ENCODE measurements around the gene TMEM145. TPM values are rescaled to one million over a fixed set of nuclear protein-coding genes. Genes with fewer than 3 reads are reported as not detected.
A peak's percentile ranks its signal among the peaks of the same experiment; 100 is the strongest.

Gene TMEM145
- total RNA-seq, 8 experiments from 2014 or later = 0.42 to 18.5 (median 5.9) TPM; not detected in 1

DNA sequence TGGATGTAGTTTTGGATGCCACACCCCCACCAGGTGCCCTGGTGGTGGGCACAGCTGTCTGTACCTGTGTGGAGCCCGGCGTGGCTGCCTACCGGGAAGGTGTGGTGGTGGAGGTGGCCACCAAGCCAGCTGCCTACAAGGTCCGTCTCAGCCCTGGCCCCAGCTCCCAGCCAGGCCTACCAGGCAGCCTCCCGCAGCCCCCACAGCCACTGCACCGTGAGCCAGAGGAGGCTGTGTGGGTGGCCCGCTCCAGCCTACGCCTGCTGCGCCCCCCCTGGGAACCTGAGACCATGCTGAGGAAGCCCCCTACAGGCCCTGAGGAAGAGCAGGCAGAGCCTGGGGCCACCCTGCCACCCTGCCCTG lies 40.6 kb upstream of the TMEM145 start:
- in situ Hi-C loops (cut with MboI; ENCODE audit: low pct_unique_long_range_greater_than_20kb in 2 of 9, low sequenced_read_pairs in 9 of 9, unreplicated experiment in 9 of 9) = no loop called here
- H3K27ac ChIP-seq = no peak overlapping the region
- 60 to 94% methylated on average over 1 to 7 of the region's 9 CpGs; no CpG with 5 or more reads in 8 of the 10 experiments for WGBS, 10 experiments

DNA sequence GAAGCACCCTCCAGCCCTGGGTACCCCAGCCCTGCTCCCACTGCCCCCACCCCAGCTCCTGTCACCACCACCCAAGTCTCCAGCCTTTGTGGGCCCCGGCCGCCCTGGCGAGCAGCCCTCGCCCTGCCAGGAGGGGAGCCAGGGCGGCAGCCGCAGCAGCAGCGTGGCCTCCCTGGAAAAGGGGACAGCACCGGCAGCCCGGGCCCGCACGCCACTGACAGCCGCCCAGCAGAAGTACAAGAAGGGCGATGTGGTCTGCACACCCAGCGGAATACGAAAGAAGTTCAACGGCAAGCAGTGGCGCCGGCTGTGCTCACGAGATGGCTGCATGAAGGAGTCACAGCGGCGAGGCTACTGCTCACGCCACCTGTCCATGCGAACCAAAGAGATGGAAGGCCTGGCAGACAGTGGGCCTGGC lies 40.1 kb upstream of the TMEM145 start:
- ATAC-seq (replicated peaks in 6 of 8) = no peak
- H3K27ac ChIP-seq = no peak overlapping the region
- peaks cover 18% of the 10 kb centered on the region in 2 donors for H3K4me1 ChIP-seq (replicated peaks in 1 of 2)
- H3K4me3 ChIP-seq = no peak overlapping the region
- in situ Hi-C loops (cut with MboI; ENCODE audit: low pct_unique_long_range_greater_than_20kb in 2 of 9, low sequenced_read_pairs in 9 of 9, unreplicated experiment in 9 of 9) = no loop called here
- 81 to 100% (median 93%) methylated on average over 1 to 15 of the region's 23 CpGs; no CpG with 5 or more reads in 5 of the 10 experiments for WGBS, 10 experiments

More for the DNA sequence above, 40.6 kb upstream of the TMEM145 start:
- ATAC-seq (replicated peaks in 6 of 8) = no peak
- Histone ChIP-seq H3K4me3 (no peak overlapping the region), H3K4me1 (replicated peaks in 1 of 2) (peaks cover 13 to 15% of the 10 kb centered on the region in 2 donors)

DNA sequence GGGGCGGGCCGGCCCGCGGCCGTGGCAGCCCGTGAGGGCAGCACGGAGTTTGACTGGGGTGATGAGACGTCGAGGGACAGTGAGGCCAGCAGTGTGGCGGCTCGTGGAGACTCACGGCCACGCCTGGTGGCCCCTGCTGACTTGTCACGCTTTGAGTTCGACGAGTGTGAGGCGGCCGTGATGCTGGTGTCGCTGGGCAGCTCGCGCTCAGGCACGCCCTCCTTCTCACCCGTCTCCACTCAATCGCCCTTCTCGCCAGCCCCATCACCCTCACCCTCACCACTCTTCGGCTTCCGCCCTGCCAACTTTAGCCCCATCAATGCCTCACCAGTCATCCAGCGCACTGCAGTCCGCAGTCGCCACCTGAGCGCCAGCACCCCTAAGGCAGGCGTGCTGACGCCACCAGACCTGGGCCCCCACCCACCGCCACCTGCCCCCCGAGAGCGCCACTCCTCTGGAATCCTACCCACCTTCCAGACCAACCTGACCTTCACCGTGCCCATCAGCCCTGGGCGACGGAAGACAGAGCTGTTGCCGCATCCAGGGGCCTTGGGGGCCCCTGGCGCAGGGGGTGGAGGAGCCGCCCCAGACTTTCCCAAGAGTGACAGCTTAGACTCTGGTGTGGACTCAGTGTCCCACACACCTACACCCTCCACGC lies 39.6 kb upstream of the TMEM145 start:
- in situ Hi-C loops (cut with MboI; ENCODE audit: low pct_unique_long_range_greater_than_20kb in 2 of 9, low sequenced_read_pairs in 9 of 9, unreplicated experiment in 9 of 9) = no loop called here
- H3K4me3 ChIP-seq = no peak overlapping the region
- WGBS, 10 experiments = 80 to 95% (median 89%) methylated on average over 1 to 9 of the region's 43 CpGs; no CpG with 5 or more reads in 6 of the 10 experiments
- no peak for ATAC-seq (replicated peaks in 6 of 8)
- no peak overlapping the region for H3K27ac ChIP-seq
- H3K4me1 ChIP-seq (replicated peaks in 1 of 2) = peaks cover 19 to 21% of the 10 kb centered on the region in 2 donors

DNA sequence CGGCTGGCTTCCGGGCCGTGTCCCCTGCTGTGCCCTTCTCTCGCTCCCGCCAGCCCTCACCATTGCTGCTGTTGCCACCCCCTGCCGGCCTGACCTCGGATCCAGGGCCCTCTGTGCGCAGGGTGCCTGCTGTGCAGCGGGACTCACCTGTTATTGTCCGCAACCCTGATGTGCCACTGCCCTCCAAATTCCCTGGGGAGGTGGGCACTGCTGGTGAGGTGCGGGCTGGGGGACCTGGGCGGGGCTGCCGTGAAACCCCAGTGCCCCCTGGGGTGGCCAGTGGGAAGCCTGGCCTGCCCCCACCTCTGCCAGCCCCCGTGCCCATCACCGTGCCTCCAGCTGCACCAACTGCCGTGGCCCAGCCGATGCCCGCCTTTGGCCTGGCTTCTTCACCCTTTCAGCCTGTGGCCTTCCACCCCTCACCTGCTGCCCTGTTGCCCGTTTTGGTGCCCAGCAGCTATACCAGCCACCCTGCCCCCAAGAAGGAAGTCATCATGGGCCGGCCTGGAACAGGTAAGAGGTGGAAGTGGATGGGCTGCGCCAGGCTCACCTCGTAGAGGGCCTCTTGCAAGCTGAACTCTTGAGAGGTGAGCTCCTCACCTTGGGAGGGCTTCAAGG lies 38.9 kb upstream of the TMEM145 start:
- Histone ChIP-seq H3K27ac (no peak overlapping the region), H3K4me1 (replicated peaks in 1 of 2) (peaks cover 25 to 26% of the 10 kb centered on the region in 2 donors), H3K4me3 (no peak overlapping the region)
- WGBS, 10 experiments = 88% methylated on average over 3 of the region's 22 CpGs; no CpG with 5 or more reads in 9 of the 10 experiments
- ATAC-seq (replicated peaks in 6 of 8) = no peak
- in situ Hi-C loops (cut with MboI; ENCODE audit: low pct_unique_long_range_greater_than_20kb in 2 of 9, low sequenced_read_pairs in 9 of 9, unreplicated experiment in 9 of 9) = no loop called here

DNA sequence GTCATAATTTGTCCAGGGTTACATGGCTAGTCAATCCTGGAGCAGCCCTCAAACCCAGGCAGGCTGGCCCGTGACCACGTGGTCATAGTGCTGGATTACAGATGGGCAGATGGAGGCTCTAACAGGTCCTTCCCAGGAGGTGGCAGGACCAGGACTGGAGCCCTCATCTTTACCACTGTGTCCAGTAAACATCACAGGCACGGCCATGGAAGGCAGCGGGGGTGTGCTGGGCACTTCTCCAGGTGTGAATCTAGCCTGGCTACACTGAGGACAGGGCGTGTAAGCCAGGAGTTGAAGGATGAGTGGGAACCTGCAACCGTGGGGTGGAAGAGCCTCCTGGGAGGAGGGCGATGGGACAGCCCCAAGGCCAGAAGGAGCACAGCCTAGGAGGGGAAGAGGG lies 38.0 kb upstream of the TMEM145 start:
- 54 to 100% (median 76%) methylated on average over 1 to 3 of the region's 7 CpGs; no CpG with 5 or more reads in 4 of the 10 experiments for WGBS, 10 experiments
- Histone ChIP-seq H3K4me3 (no peak overlapping the region), H3K27ac (no peak overlapping the region), H3K4me1 (replicated peaks in 1 of 2) (peaks cover 27 to 28% of the 10 kb centered on the region in 2 donors)
- in situ Hi-C loops (cut with MboI; ENCODE audit: low pct_unique_long_range_greater_than_20kb in 2 of 9, low sequenced_read_pairs in 9 of 9, unreplicated experiment in 9 of 9) = no loop called here
- no peak for ATAC-seq (replicated peaks in 6 of 8)

DNA sequence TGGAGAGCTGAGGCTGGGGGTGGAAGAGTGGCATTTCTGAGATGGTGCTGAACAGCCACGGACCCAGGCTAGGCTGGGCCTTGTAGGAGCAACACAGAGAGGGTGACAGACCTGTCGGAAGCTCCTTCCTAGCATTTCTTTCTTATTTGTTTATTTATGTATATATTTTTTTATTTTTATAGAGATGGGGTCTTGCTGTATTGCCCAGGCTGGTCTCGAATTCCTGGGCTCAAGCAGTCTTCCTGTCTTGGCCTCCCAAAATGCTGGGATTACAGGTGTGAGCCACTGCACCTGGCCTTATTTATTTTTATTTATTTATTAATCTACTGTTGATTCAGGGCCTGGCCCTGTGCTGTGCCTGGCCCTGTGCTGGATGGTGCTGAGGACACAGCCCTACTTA lies 37.6 kb upstream of the TMEM145 start:
- Histone ChIP-seq H3K27ac (no peak overlapping the region), H3K4me1 (replicated peaks in 1 of 2) (peaks cover 23% of the 10 kb centered on the region in 2 donors), H3K4me3 (no peak overlapping the region)
- in situ Hi-C loops (cut with MboI; ENCODE audit: low pct_unique_long_range_greater_than_20kb in 2 of 9, low sequenced_read_pairs in 9 of 9, unreplicated experiment in 9 of 9) = no loop called here
- no peak for ATAC-seq (replicated peaks in 6 of 8)
- WGBS, 10 experiments = 67 to 100% (median 89%) methylated on average over 1 to 2 of the region's 3 CpGs; no CpG with 5 or more reads in 4 of the 10 experiments

DNA sequence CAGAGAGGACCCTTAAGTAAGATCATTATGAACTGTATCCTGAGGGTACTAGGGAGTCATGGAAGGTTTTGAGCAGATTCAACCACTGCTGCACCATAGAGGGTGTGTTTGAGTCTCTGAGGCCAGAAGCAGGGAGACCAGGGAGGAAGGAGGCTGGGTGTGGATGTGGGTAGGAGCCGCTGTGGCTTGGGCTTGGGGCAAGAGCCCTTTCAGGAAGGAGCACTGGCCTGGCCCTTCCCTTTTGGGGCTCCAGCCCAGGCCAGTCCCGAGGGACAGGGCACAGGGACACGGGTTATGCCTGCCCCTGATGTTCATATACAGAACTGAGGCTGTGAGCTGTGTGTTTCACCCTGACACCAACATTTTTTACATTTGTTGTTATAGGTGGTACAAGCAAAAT lies 36.8 kb upstream of the TMEM145 start:
- 40 to 100% (median 100%) methylated on average over 1 to 3 of the region's 3 CpGs; no CpG with 5 or more reads in 5 of the 10 experiments for WGBS, 10 experiments
- Histone ChIP-seq H3K4me1 (replicated peaks in 1 of 2) (peaks cover 21% of the 10 kb centered on the region in 2 donors), H3K4me3 (no peak overlapping the region), H3K27ac (no peak overlapping the region)
- no peak for ATAC-seq (replicated peaks in 6 of 8)
- in situ Hi-C loops (cut with MboI; ENCODE audit: low pct_unique_long_range_greater_than_20kb in 2 of 9, low sequenced_read_pairs in 9 of 9, unreplicated experiment in 9 of 9) = no loop called here

DNA sequence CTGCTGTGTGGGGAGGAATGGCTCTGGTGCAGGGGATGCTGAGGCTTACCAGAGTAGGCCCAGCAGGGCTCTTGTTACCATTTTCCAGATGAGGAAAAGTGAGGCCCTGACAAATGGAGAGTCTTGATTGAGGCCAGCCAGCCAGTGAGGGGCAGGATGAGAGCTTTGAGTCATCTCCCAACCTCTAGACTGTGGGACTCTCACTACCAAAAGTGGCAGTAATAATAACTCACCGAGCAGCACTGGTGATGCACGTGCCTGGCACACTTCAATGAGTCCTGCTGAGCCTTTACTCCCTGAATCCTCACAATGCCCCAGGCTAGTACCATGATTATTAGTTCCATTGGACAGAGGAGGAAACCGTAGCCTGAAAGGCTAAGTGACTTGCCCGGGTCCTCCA lies 36.3 kb upstream of the TMEM145 start:
- no peak overlapping the region for H3K4me3 ChIP-seq
- in situ Hi-C loops (cut with MboI; ENCODE audit: low pct_unique_long_range_greater_than_20kb in 2 of 9, low sequenced_read_pairs in 9 of 9, unreplicated experiment in 9 of 9) = no loop called here
- ATAC-seq (replicated peaks in 6 of 8) = no peak
- no peak overlapping the region for H3K27ac ChIP-seq
- H3K4me1 ChIP-seq (replicated peaks in 1 of 2) = peaks cover 25 to 27% of the 10 kb centered on the region in 2 donors
- 85 to 94% methylated on average over 3 to 4 of the region's 4 CpGs; no CpG with 5 or more reads in 8 of the 10 experiments for WGBS, 10 experiments

DNA sequence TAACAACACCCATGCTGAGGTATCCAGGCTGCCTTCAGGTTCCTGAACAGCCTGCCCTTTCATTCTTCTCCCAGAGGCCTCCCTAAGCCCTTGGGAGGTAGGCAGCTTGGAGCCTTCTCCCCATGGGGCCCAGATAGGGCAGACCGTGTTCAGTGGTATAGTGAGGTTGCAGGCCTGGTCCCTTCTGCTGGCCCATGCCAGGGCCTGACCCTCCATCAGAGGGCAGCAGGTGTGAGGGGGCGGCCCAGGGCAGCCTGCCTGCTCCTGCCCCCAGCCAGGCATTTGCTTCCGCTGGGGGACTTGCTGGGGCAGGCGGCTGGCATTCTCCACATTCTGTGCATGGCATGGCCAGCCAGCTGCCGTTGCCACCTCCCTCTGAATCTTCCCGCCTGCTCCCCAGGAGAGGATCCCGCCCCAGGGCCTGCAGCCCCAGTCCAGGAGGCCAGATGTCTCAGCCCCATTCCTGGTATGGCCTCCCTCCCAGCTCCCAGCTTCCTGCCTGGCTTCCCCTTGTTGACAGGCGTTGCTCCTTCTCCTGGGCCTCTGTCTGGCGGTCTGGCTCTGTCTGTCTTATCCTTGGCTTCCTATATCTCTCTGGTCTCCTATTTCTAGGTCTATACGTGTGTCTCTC lies 35.2 kb upstream of the TMEM145 start:
- peak in 3 of 8 experiments; percentile 0 to 2 (median 2) for ATAC-seq (replicated peaks in 6 of 8)
- Histone ChIP-seq H3K27ac (peak overlapping the region in 1 of 2 donors; percentile 27), H3K4me1 (replicated peaks in 1 of 2) (peaks cover 36 to 38% of the 10 kb centered on the region in 2 donors), H3K4me3 (no peak overlapping the region)
- in situ Hi-C loops (cut with MboI; ENCODE audit: low pct_unique_long_range_greater_than_20kb in 2 of 9, low sequenced_read_pairs in 9 of 9, unreplicated experiment in 9 of 9) = no loop called here
- 0 to 92% (median 78%) methylated on average over 1 to 6 of the region's 10 CpGs; no CpG with 5 or more reads in 4 of the 10 experiments for WGBS, 10 experiments

DNA sequence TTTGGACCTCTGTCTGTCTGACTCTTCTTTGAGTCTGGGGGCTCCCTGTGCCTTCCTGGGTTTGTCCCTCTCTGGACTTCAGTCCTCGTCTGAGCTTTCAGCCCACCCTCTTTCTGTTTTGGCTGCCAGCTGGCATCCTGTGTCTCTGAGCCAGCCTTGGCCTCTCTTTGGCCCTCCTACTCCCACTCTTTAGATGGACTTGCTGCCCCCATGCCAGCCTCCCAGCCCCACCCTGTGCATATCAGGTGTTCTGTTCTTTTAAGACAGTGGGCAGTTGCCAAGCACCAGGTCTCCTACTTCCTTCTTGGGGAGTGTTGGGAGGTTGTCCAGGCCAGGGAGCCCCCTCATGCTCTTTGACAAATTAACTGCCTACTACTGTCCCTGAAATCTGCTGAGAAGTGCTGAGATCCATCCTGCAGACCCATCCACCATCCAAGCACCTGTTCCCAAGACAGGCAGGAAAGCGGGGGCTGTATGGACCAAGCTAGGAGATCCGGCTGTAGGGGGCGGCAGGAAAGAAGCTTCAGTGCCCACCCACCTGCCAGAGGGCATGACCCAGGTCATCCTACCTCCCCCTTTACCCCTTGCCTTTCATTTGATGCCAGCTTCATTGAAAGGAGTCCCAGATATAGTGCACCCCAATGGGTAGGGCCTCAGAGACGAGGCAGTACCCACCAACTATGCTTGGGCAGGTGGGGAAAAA lies 34.5 kb upstream of the TMEM145 start:
- WGBS, 10 experiments = 60 to 100% (median 84%) methylated on average over 1 to 3 of the region's 5 CpGs; no CpG with 5 or more reads in 7 of the 10 experiments
- ATAC-seq (replicated peaks in 6 of 8) = no peak
- Histone ChIP-seq H3K27ac (peak overlapping the region in 1 of 2 donors; percentile 89), H3K4me1 (replicated peaks in 1 of 2) (peaks cover 42 to 43% of the 10 kb centered on the region in 2 donors), H3K4me3 (peak overlapping the region in 2 of 5 donors; percentile 96 to 98)
- in situ Hi-C loops (cut with MboI; ENCODE audit: low pct_unique_long_range_greater_than_20kb in 2 of 9, low sequenced_read_pairs in 9 of 9, unreplicated experiment in 9 of 9) = no loop called here

DNA sequence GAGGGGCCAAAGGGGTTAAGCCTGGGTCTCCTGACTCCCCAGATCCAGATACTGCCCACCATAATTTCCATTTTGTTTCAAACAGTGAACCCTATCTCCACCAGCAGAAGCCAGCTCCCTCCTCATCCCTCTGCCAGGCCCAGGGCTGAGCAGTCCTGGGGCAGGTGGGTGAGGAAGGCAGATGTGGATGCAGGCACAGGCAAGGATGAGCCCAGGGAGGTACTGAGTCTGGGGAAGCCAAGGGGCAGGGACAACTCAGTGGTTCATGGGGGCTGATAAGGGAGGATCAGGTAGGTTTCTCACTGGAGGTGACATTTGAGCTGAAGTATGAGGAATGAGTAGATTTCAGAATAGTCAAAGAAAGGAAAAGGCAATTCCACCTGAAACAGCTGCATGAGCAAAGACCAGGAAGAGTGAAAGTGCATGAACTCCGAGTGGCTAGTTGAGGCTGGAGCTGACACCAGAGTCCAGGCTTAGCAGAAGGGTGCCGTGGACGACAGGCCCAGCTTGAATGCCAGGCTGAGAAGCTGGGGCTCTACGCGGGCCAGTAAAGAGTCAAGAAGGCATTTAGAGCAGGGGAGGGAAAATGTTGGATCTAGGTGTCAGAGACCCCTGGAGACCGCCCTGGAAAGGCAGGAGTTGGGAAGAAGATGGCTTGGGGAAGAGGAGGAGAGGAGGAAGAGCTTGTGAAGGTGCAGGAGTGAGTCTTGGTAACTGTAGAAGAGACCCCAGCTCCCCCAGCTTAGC lies 33.8 kb upstream of the TMEM145 start:
- peaks cover 42 to 43% of the 10 kb centered on the region in 2 donors for H3K4me1 ChIP-seq (replicated peaks in 1 of 2)
- no peak for ATAC-seq (replicated peaks in 6 of 8)
- WGBS, 10 experiments = 4 to 40% (median 14%) methylated on average over 1 to 6 of the region's 6 CpGs; no CpG with 5 or more reads in 5 of the 10 experiments
- in situ Hi-C loops (cut with MboI; ENCODE audit: low pct_unique_long_range_greater_than_20kb in 2 of 9, low sequenced_read_pairs in 9 of 9, unreplicated experiment in 9 of 9) = no loop called here
- H3K27ac ChIP-seq = peak overlapping the region; percentile 78 to 89
- peak overlapping the region; percentile 60 to 98 (median 96) for H3K4me3 ChIP-seq
